Lower lobe of right lung (tissue), 2 donors: ENCODE data around the gene NUP160. TPM values are rescaled to one million over a fixed set of nuclear protein-coding genes. Genes with fewer than 3 reads are reported as not detected.

Experiments used
- ATAC-seq, 2 donors: fragments of 200-7000 bp; cut with Tn5 transposase; one replicate each; pipeline ENCODE4 v1.9.1; 2020 to 2022; ENCODE audit warnings: mild to moderate bottlenecking in 2 of 2, moderate library complexity in 2 of 2
- DNase-seq: peaks from one replicate; pipeline ENCODE4 v3.0.0-alpha.2; 2020
- H3K27ac ChIP-seq: fragments of 200-600 bp; one replicate; pipeline ENCODE4 v1.8.0; 2022
- H3K27me3 ChIP-seq: fragments of 200-600 bp; one replicate; pipeline ENCODE4 v1.8.0; 2022; ENCODE audit warnings: low read depth
- H3K36me3 ChIP-seq: fragments of 200-600 bp; one replicate; pipeline ENCODE4 v1.8.0; 2022; ENCODE audit warnings: mild to moderate bottlenecking
- H3K4me1 ChIP-seq: fragments of 200-600 bp; one replicate; pipeline ENCODE4 v1.8.0; 2022
- H3K4me3 ChIP-seq: fragments of 200-600 bp; one replicate; pipeline ENCODE4 v1.8.0; 2022; ENCODE audit warnings: mild to moderate bottlenecking
- H3K9me3 ChIP-seq: fragments of 200-600 bp; one replicate; pipeline ENCODE4 v1.8.0; 2022
- intact Hi-C: fragments of 100-400 bp; cut with DNase I; formaldehyde crosslinking; loops from one replicate; pipeline ENCODE4 v1.11.0; 2022
- total RNA-seq: library from RNA; stranded (reverse); fragmentation: NEBNext Ultra II Directional; extraction: Animal tissue kit (Norgen Biotek cat#: 25700); gene quantifications from one replicate; pipeline ENCODE4 v1.2.1, GENCODE V29; 2021
- TF ChIP-seq, protein P1 (sequence below): fragments of 200-600 bp; IDR thresholded peaks from one replicate; pipeline ENCODE4 v1.8.0; 2022; ENCODE audit warnings: antibody characterized with exemption, mild to moderate bottlenecking
- donor health status: DM: no; HTN: yes; CAD: no; lungs with severe emphysema.

NUP160 gene
- total RNA-seq, 1 donor from 2014 or later: 43.3 TPM

DNA sequence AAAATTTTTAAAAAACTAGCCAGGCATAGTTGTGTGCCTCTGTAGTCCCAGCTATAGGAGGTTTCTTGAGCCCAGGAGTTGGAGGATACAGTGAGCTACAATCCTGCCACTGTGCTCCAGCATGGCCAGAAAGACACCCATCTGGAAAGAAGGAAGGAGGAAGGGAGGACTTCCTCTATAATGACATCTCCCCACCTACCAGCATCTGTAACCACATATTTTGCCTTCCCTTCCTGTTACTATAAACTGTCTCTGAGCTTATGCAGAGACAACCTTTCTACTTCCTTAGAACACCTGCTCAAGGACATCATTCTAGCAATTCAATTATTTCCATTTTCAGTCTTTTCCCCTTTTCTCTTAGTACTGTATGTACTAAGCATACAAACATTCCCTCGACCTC, 2.2 kb upstream of the NUP160 start:
- H3K27me3 ChIP-seq: no peaks in the 10 kb centered on the region
- H3K9me3 ChIP-seq: no peaks in the 10 kb centered on the region
- intact Hi-C loops: no loop called here
- TF ChIP-seq, protein P1, sequence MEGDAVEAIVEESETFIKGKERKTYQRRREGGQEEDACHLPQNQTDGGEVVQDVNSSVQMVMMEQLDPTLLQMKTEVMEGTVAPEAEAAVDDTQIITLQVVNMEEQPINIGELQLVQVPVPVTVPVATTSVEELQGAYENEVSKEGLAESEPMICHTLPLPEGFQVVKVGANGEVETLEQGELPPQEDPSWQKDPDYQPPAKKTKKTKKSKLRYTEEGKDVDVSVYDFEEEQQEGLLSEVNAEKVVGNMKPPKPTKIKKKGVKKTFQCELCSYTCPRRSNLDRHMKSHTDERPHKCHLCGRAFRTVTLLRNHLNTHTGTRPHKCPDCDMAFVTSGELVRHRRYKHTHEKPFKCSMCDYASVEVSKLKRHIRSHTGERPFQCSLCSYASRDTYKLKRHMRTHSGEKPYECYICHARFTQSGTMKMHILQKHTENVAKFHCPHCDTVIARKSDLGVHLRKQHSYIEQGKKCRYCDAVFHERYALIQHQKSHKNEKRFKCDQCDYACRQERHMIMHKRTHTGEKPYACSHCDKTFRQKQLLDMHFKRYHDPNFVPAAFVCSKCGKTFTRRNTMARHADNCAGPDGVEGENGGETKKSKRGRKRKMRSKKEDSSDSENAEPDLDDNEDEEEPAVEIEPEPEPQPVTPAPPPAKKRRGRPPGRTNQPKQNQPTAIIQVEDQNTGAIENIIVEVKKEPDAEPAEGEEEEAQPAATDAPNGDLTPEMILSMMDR: no peak
- no peak overlapping the region for H3K4me3 ChIP-seq
- ATAC-seq (no peak), DNase-seq (no peak)
- peaks cover 5% of the 10 kb centered on the region for H3K36me3 ChIP-seq
- peaks cover 33% of the 10 kb centered on the region for H3K4me1 ChIP-seq
- no peak overlapping the region for H3K27ac ChIP-seq

DNA sequence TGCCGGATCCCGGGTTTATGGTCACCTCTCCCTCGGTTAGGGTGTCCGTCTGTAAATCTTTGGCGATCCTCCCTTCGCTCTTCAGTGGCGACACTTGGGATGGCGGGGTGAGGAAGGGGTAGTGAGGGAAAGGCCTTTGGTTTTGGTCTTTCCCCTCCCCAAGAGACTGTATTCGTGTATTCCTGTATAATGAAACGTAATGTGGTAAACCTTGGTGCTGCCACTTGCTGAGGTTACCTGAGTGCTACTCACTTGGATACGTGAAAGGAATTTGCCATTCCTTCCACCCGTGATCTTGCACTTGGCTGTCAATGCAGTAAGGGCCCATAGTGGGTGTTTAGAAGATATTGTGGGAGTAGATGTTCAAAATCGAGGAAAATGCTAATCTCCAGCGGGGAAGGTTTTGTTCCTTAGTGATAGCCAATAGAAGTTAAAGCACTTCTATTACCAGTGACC, 578 bp upstream of the NUP160 start:
- H3K27ac ChIP-seq: peak overlapping the region; percentile 87
- TF ChIP-seq, protein P1: no peak
- intact Hi-C loops: no loop called here

DNA sequence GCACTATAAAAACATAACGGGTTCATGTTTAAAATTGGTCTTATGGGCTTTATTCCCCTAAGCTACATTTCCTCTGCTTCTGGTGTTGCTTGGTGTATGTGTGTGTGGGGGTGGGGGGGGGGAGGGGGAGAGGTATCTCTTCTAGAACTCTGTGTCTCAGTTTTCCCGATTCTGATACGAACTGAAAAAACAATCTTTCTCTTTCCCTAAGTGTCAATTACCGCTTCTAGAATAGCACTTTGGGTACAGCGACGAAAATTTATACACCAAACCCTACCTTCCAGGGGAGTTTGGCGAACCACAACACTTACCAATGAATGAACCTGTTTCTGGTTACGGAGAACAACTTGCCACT, 636 bp downstream of the NUP160 start:
- H3K4me1 ChIP-seq: peaks cover 55% of the 10 kb centered on the region

More for the DNA sequence above, 578 bp upstream of the NUP160 start:
- Histone ChIP-seq H3K9me3 (no peaks in the 10 kb centered on the region), H3K4me1 (peaks cover 48% of the 10 kb centered on the region), H3K36me3 (peaks cover 21% of the 10 kb centered on the region), H3K27me3 (no peaks in the 10 kb centered on the region), H3K4me3 (peak overlapping the region; percentile 69)
- DNase-seq: no peak
- ATAC-seq: no peak

DNA sequence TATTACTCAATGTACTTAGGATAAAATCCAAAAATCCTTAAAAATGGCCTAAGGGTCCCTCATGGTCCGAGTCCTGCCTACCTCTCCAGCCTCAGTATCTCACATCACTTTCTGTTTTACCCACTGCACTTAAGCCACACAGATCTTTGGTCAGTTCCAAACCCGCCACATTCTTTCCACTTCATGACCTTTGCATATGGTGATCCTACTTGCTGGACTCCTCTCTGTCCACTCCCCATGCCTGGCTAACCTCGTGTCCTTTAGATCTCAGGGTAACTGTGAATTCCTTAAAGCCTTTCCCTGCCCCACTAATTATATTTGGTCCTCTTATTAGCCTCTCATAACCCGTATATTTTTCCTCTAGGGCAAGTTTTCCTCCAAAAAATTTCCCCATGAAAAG, 1.2 kb downstream of the NUP160 start:
- ATAC-seq: no peak
- intact Hi-C loops: no loop called here
- peaks cover 38% of the 10 kb centered on the region for H3K36me3 ChIP-seq
- peaks cover 56% of the 10 kb centered on the region for H3K4me1 ChIP-seq
- no peaks in the 10 kb centered on the region for H3K27me3 ChIP-seq
- no peaks in the 10 kb centered on the region for H3K9me3 ChIP-seq
- TF ChIP-seq, protein P1: no peak
- no peak overlapping the region for H3K27ac ChIP-seq
- DNase-seq: no peak
- peak overlapping the region; percentile 69 for H3K4me3 ChIP-seq

More for the DNA sequence above, 636 bp downstream of the NUP160 start:
- no peak for DNase-seq
- no peak for ATAC-seq
- Histone ChIP-seq H3K27ac (peak overlapping the region; percentile 87), H3K27me3 (no peaks in the 10 kb centered on the region), H3K4me3 (peak overlapping the region; percentile 69), H3K36me3 (peaks cover 33% of the 10 kb centered on the region), H3K9me3 (no peaks in the 10 kb centered on the region)
- TF ChIP-seq, protein P1: no peak
- intact Hi-C loops: no loop called here

DNA sequence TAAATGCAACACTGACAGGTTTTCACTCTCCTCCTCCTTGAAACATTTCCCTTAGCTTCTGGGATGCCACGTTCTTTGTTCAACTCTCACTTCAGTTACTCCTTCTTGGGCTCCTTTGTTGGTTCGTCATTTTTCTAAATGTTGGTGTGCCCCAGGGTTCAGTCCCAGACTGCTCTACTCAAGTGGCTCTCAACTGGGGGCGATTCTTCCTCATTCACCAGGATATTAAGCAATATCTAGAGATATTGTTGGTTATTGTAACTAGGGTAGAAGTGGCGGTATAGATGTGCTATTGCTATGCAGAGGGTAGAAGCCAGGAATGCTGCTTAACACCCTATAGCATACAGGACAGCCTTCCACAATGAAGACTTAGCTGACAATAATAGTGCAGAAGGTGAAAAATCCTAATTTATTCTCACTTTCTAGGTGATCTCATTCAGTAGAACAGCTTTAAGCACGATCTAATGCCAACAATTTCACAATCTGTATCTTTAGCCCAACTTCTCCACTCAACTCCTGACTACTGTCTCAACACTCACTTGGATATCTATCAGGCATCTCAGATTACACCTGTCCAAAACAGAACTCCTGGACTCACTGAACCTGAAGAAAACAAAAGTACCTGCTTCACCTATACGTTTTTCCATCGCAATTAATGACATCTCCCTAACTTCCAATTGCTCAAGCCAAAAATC, 4.6 kb downstream of the NUP160 start:
- Histone ChIP-seq H3K27ac (peak overlapping the region; percentile 48), H3K9me3 (no peaks in the 10 kb centered on the region), H3K4me3 (peak overlapping the region; percentile 18), H3K36me3 (peaks cover 73% of the 10 kb centered on the region), H3K27me3 (no peaks in the 10 kb centered on the region), H3K4me1 (peaks cover 51% of the 10 kb centered on the region)
- ATAC-seq (peak; percentile 55 to 62), DNase-seq (no peak)
- intact Hi-C loops: no loop called here
- TF ChIP-seq, protein P1: no peak
